ENCODE measurements around the gene CLIP3.
A peak's percentile ranks its signal among the peaks of the same experiment; 100 is the strongest.
"Not testable (repeated sequence)": the region's sequence is repeated elsewhere in the genome, so short reads cannot be mapped to it uniquely, and the experiment has no call there.

CLIP3 gene

GRCh38 chr19:36032251-36033104, at the start of gene CLIP3:
TSS of gene CLIP3 (minus strand) at chr19:36032873. CDS start at chr19:36032357, 516 bp downstream.
- DNase-seq = no peak

GRCh38 chr19:36081894-36082293, 49.2 kb upstream of the CLIP3 start:
- DNase-seq = no peak

- DNase-seq = no peak
These were observed 48.7 kb upstream of the CLIP3 start for GRCh38 chr19:36081385-36081784.

- DNase-seq = no peak
These were observed 46.8 kb upstream of the CLIP3 start for GRCh38 chr19:36079389-36079945.

GRCh38 chr19:36073121-36073876, 40.6 kb upstream of the CLIP3 start:
- no peak for DNase-seq

GRCh38 chr19:36072081-36072480, 39.4 kb upstream of the CLIP3 start:
- DNase-seq = no peak

GRCh38 chr19:36068810-36069499, 36.3 kb upstream of the CLIP3 start:
- not testable (repeated sequence) for DNase-seq

- no peak for DNase-seq
These were observed 35.0 kb upstream of the CLIP3 start for GRCh38 chr19:36067681-36068080.

- no peak for DNase-seq
These were observed 32.2 kb upstream of the CLIP3 start for GRCh38 chr19:36064826-36065225.

GRCh38 chr19:36061367-36061766, 28.7 kb upstream of the CLIP3 start:
- DNase-seq = no peak

GRCh38 chr19:36060430-36060829, 27.8 kb upstream of the CLIP3 start:
- peak in 1 of 4 experiments; percentile 2 for DNase-seq

GRCh38 chr19:36059180-36059910, 26.7 kb upstream of the CLIP3 start:
- no peak for DNase-seq

- no peak for DNase-seq
These were observed 26.0 kb upstream of the CLIP3 start for GRCh38 chr19:36058481-36059179.

- DNase-seq = peak; percentile 90 to 94 (median 94)
These were observed 22.3 kb upstream of the CLIP3 start, which contains the start of gene WDR62 for GRCh38 chr19:36054733-36055686. TSS of gene WDR62 (plus strand) at chr19:36054897. CDS start at chr19:36054972, 75 bp downstream.

GRCh38 chr19:36054119-36054732, 21.6 kb upstream of the CLIP3 start, which contains the start of gene THAP8:
TSS of gene THAP8 (minus strand) at chr19:36054285. CDS start at chr19:36054217, 68 bp downstream.
- peak; percentile 98 to 100 (median 98) for DNase-seq

- DNase-seq = no peak
These were observed 19.0 kb upstream of the CLIP3 start for GRCh38 chr19:36051637-36052036.

GRCh38 chr19:36051236-36051635, 18.6 kb upstream of the CLIP3 start:
- no peak for DNase-seq

- DNase-seq = no peak
These were observed 16.5 kb upstream of the CLIP3 start for GRCh38 chr19:36049080-36049698.

GRCh38 chr19:36047835-36048234, 15.2 kb upstream of the CLIP3 start:
- no peak for DNase-seq

Data from activated CD4-positive, CD25-positive, alpha-beta regulatory T cell (primary cell).